Uterus (tissue), 4 donors: ENCODE data around the gene BTBD6. TPM values are rescaled to one million over a fixed set of nuclear protein-coding genes. Genes with fewer than 3 reads are reported as not detected.

ENCODE experiments used
- DNase-seq, 2 donors: peaks; one replicate each; pipeline ENCODE4 v3.0.0-alpha.2; 2019 to 2020
- H3K27ac ChIP-seq, 2 donors: fragments of 200-600 bp; sonication (generic); 1 replicate in 1 of 2; 2 replicates in 1 of 2; pipeline ENCODE4 v1.5.1; 2016 to 2018
- H3K27me3 ChIP-seq, 2 donors: fragments of 200-600 bp; sonication (generic); one replicate each; pipeline ENCODE4 v1.5.1; 2018 to 2019; ENCODE audit warnings: control low read depth in 1 of 2
- H3K36me3 ChIP-seq, 2 donors: fragments of 200-600 bp; sonication (generic); one replicate each; pipeline ENCODE4 v1.5.1; 2019; ENCODE audit warnings: control low read depth in 1 of 2
- H3K4me1 ChIP-seq, 2 donors: fragments of 200-600 bp; sonication (generic); one replicate each; pipeline ENCODE4 v1.5.1; 2018 to 2019; ENCODE audit warnings: control low read depth in 1 of 2
- H3K4me3 ChIP-seq, 2 donors: fragments of 200-600 bp; sonication (generic); 1 replicate in 1 of 2; 2 replicates in 1 of 2; pipeline ENCODE4 v1.5.1; 2018 to 2019; ENCODE audit warnings: mild to moderate bottlenecking in 1 of 2
- H3K9me3 ChIP-seq, 2 donors: fragments of 200-600 bp; sonication (generic); one replicate each; pipeline ENCODE4 v1.5.1; 2019; ENCODE audit warnings: control low read depth in 1 of 2
- POLR2A ChIP-seq, 2 donors: fragments of 450-650 bp; IDR thresholded peaks; one replicate each; pipeline ENCODE4 v1.6.1; 2016; ENCODE audit warnings: antibody characterized with exemption in 2 of 2, mild to moderate bottlenecking in 1 of 2, moderate library complexity in 1 of 2
- intact Hi-C: fragments of 100-400 bp; cut with DNase I; formaldehyde crosslinking; loops from one replicate; pipeline ENCODE4 v1.15.1; 2023; ENCODE audit warnings: low total_unique reads
- total RNA-seq, 4 donors: library from RNA; depleted of rRNA in 3 of 4; stranded (reverse); fragments of >200 nt in 3 of 4; gene quantifications; one replicate each; pipeline versions ENCODE4 v1.1.0 to v1.2.4, GENCODE V29; 2014 to 2023
- TF ChIP-seq, protein P1 (sequence below), 4 experiments: fragments of 200-600 bp in 2 of 4; fragments of 450-650 bp in 2 of 4; sonication (generic) in 2 of 4; IDR thresholded peaks; one replicate each; pipeline ENCODE4 v1.5.1; 2016 to 2019; ENCODE audit warnings: antibody characterized with exemption in 4 of 4, mild to moderate bottlenecking in 2 of 4, moderate library complexity in 1 of 4
- donor health status: DM: yes; HTN: yes; CAD: no.

Gene BTBD6
- total RNA-seq, 4 donors from 2014 or later, result 12.8 to 41.9 (median 27.9) TPM

DNA sequence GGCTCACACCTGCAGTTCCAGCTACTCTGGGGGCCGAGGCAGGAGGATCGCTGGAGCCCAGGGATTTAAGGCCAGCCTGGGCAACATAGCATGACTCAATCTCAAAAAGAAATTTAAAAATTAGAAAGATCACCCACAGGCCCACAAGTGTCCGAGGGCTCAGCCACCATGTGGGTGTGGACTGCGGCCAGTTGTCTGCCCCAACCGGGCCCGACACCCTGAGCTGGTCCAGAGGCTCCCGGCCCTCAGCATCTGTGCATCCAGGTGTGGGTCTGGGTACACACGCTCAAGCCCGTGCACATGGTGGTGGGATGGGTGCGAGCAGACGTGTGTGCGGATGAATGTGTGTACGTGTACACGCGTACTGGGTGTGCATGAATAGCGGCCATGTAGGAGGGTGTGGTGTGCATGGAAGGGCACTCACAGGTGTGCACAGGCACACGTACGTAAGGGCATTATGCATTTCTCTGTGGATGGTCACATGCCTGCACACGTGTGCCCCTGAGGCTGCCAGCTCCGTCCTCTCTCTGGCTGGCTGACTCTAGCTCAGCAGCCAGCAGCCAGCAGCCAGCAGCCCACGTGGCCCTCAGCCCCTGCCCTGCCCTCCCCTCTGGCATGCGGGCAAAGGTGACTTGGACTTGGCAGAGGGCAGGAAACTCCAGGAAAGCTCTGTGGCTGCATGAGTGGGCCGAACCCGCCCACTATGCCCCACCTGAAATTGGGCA lies 44.0 kb upstream of the BTBD6 start:
- Histone ChIP-seq H3K4me1 (peaks cover 0 to 8% of the 10 kb centered on the region in 2 donors), H3K27me3 (peaks cover 0 to 9% of the 10 kb centered on the region in 2 donors), H3K9me3 (no peaks in the 10 kb centered on the region), H3K27ac (no peak overlapping the region), H3K4me3 (no peak overlapping the region), H3K36me3 (no peaks in the 10 kb centered on the region)
- DNase-seq, result no peak
- no peak for TF ChIP-seq POLR2A (IDR thresholded peaks at IDR 0.05)
- TF ChIP-seq, protein P1, sequence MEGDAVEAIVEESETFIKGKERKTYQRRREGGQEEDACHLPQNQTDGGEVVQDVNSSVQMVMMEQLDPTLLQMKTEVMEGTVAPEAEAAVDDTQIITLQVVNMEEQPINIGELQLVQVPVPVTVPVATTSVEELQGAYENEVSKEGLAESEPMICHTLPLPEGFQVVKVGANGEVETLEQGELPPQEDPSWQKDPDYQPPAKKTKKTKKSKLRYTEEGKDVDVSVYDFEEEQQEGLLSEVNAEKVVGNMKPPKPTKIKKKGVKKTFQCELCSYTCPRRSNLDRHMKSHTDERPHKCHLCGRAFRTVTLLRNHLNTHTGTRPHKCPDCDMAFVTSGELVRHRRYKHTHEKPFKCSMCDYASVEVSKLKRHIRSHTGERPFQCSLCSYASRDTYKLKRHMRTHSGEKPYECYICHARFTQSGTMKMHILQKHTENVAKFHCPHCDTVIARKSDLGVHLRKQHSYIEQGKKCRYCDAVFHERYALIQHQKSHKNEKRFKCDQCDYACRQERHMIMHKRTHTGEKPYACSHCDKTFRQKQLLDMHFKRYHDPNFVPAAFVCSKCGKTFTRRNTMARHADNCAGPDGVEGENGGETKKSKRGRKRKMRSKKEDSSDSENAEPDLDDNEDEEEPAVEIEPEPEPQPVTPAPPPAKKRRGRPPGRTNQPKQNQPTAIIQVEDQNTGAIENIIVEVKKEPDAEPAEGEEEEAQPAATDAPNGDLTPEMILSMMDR (IDR thresholded peaks at IDR 0.05), result no peak
- intact Hi-C loops, result loop anchor here (5.0 kb wide), 1 partner anchor 148 kb away; no protein-coding TSS in a partner anchor

DNA sequence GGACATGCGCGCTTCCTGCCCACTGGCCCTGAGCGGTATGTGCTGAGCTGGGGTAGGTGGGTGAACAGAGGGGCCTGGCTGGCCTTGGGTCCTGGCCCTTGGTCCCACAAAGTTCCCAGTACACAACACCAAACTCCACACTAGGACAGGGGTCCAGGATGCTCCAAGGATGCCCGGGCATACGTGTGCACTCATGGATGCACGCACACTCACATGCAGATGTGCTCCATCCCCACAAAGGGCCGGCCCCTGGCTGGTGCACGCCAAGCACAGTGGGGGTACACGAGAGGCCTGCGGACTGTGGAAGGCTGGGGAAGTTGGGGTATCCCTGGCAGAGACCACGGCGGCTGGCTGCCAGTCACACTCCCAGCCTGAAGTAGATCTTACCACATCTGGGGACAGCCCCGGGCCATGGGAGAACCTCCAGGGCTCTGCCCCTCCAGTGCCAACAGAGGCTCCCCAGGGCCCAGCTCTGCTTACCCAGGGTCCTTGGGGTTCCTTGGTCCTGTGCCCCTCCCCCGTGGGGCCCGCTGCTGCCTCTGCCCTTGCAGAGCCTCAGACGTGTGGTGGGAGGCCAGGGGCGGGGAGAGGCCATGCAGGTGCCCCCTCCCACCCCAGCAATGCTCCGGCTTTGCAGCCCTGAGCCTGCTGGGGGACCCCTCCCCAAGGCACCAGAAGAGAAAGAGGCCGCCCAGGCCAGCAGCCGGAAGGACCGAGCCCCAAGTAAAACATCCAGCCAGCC lies 43.2 kb upstream of the BTBD6 start:
- no peak for DNase-seq
- H3K36me3 ChIP-seq, result no peaks in the 10 kb centered on the region
- H3K27ac ChIP-seq, result no peak overlapping the region
- intact Hi-C loops, result loop anchor here (5.0 kb wide), 1 partner anchor 147 kb away; no protein-coding TSS in a partner anchor
- peaks cover 0 to 8% of the 10 kb centered on the region in 2 donors for H3K4me1 ChIP-seq
- H3K27me3 ChIP-seq, result peaks cover 0 to 1% of the 10 kb centered on the region in 2 donors
- H3K4me3 ChIP-seq, result no peak overlapping the region
- TF ChIP-seq, protein P1 (IDR thresholded peaks at IDR 0.05), result no peak
- TF ChIP-seq POLR2A (IDR thresholded peaks at IDR 0.05), result no peak
- no peaks in the 10 kb centered on the region for H3K9me3 ChIP-seq

DNA sequence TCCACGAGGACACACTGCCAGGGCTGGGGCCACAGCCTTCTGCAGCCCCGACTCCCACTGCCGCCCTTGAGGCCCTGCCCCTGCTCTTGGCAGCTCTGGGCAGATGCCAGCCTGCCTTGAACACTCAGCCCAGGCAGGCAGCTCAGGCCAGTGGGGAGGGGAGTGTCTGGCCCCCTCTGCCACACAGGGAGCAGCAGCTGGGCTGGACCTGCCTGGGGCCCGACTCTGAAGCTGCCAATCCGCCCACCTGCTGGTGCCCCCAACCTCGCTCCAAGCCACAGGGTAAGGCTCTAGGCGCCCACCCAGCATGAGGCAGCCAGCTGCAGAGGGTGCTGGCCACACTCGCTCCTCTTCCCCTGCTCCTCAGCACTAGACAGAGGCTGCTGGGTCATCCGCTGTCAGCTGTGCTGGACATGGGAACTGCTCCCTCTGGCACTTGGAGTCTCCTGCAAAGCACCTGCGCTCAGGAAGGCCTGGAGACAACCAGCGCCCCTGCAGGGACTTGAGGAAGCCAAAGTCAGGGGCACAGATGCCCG lies 42.6 kb upstream of the BTBD6 start:
- Histone ChIP-seq H3K27me3 (no peaks in the 10 kb centered on the region), H3K4me3 (no peak overlapping the region), H3K4me1 (peaks cover 0 to 8% of the 10 kb centered on the region in 2 donors), H3K9me3 (no peaks in the 10 kb centered on the region), H3K27ac (no peak overlapping the region), H3K36me3 (no peaks in the 10 kb centered on the region)
- intact Hi-C loops, result no loop called here
- TF ChIP-seq, protein P1 (IDR thresholded peaks at IDR 0.05), result no peak
- TF ChIP-seq POLR2A (IDR thresholded peaks at IDR 0.05), result no peak
- no peak for DNase-seq

DNA sequence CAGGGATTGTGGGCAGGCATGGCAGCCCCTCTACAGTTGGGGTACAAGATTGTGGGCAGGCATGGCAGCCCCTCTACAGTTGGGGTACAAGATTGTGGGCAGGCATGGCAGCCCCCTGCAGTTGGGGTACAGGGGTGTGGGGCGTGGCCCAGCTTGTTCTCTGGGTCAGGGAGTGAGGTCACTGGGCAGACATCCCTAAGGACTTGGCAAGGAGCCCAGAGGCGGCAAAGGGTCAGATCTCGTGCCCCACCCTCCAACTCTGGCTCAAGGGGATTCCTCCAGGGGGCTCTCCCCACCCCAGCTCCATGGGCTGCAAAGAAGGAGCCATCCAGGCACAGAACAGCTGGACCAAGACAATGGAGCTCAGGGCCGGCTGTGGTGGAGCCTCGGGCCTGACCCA lies 41.5 kb upstream of the BTBD6 start:
- H3K4me3 ChIP-seq, result no peak overlapping the region
- H3K4me1 ChIP-seq, result peaks cover 0 to 8% of the 10 kb centered on the region in 2 donors
- no peak overlapping the region for H3K27ac ChIP-seq
- no peaks in the 10 kb centered on the region for H3K9me3 ChIP-seq
- no peaks in the 10 kb centered on the region for H3K36me3 ChIP-seq
- no peaks in the 10 kb centered on the region for H3K27me3 ChIP-seq
- TF ChIP-seq POLR2A (IDR thresholded peaks at IDR 0.05), result no peak
- TF ChIP-seq, protein P1 (IDR thresholded peaks at IDR 0.05), result no peak
- intact Hi-C loops, result no loop called here
- no peak for DNase-seq

DNA sequence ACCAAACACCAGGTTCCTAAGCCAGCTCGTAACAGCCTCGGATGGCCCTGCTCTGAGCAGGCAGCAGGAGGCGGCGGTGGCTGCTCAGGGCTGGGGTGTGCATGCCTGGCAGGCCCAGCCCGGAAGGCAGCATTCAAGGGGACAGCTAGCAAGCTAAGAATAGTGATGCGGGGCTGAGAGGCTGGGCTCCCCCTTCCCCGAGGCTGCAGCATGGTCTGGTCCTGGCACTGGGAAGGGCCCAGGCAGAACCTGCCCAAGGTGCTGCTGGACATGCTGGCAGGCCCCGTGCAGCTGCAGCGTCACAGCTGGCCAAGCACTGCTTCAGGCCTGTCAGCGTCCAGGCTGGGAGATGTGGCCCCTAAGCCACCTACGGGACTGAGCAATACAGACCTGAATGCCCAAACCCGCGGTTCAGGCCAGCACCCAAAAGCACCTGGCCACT lies 40.9 kb upstream of the BTBD6 start:
- Histone ChIP-seq H3K27me3 (no peaks in the 10 kb centered on the region), H3K27ac (no peak overlapping the region), H3K4me3 (no peak overlapping the region), H3K9me3 (no peaks in the 10 kb centered on the region), H3K36me3 (no peaks in the 10 kb centered on the region), H3K4me1 (peaks cover 0 to 8% of the 10 kb centered on the region in 2 donors)
- TF ChIP-seq, protein P1 (IDR thresholded peaks at IDR 0.05), result no peak
- TF ChIP-seq POLR2A (IDR thresholded peaks at IDR 0.05), result no peak
- intact Hi-C loops, result no loop called here
- DNase-seq, result no peak
